BLaER1 (cell line): Measurements from ENCODE around the gene BCL10.

Experiments
- H3K27ac ChIP-seq: shearing (Covaris generic); formaldehyde crosslinking; 2 replicates; pipeline ENCODE4 v1.8.1; 2022
- H3K27me3 ChIP-seq: shearing (Covaris generic); formaldehyde crosslinking; 2 replicates; pipeline ENCODE4 v1.8.1; 2022
- H3K36me3 ChIP-seq: shearing (Covaris generic); formaldehyde crosslinking; 2 replicates; pipeline ENCODE4 v1.8.1; 2022
- H3K4me1 ChIP-seq: shearing (Covaris generic); formaldehyde crosslinking; 2 replicates; pipeline ENCODE4 v1.8.1; 2022
- H3K4me2 ChIP-seq: shearing (Covaris generic); formaldehyde crosslinking; 2 replicates; pipeline ENCODE4 v1.8.1; 2022
- H3K4me3 ChIP-seq: shearing (Covaris generic); formaldehyde crosslinking; 2 replicates; pipeline ENCODE4 v1.8.1; 2022
- H3K9ac ChIP-seq: shearing (Covaris generic); formaldehyde crosslinking; 2 replicates; pipeline ENCODE4 v1.8.1; 2022
- H3K9me3 ChIP-seq: shearing (Covaris generic); formaldehyde crosslinking; 2 replicates; pipeline ENCODE4 v1.8.1; 2022
- H4K20me1 ChIP-seq: shearing (Covaris generic); formaldehyde crosslinking; 2 replicates; pipeline ENCODE4 v1.8.1; 2022
- Cebpa-rat ChIP-seq: shearing (Covaris generic); IDR thresholded peaks from 2 replicates; pipeline ENCODE4 v1.8.1; 2022

The BCL10 gene

GRCh38 chr1:85275701-85276214 is 674 bp downstream of the BCL10 start:
- Histone ChIP-seq H3K36me3 (peaks cover 25% of the 10 kb centered on the region), H3K27ac (peak overlapping the region; percentile 88), H4K20me1 (peaks cover 51% of the 10 kb centered on the region), H3K9me3 (no peaks in the 10 kb centered on the region), H3K4me1 (peaks cover 31% of the 10 kb centered on the region), H3K27me3 (no peaks in the 10 kb centered on the region), H3K4me3 (peak overlapping the region; percentile 87), H3K9ac (peak overlapping the region; percentile 90), H3K4me2 (peak overlapping the region; percentile 95)
- no peak for TF ChIP-seq Cebpa-rat

GRCh38 chr1:85274969-85275453 is 1.4 kb downstream of the BCL10 start:
- peaks cover 31% of the 10 kb centered on the region for H3K4me1 ChIP-seq
- H3K9me3 ChIP-seq: no peaks in the 10 kb centered on the region
- H3K4me3 ChIP-seq: peak overlapping the region; percentile 87
- peaks cover 33% of the 10 kb centered on the region for H3K36me3 ChIP-seq
- peak overlapping the region; percentile 95 for H3K4me2 ChIP-seq
- H3K27me3 ChIP-seq: no peaks in the 10 kb centered on the region
- no peak for TF ChIP-seq Cebpa-rat
- peaks cover 58% of the 10 kb centered on the region for H4K20me1 ChIP-seq
- H3K9ac ChIP-seq: peak overlapping the region; percentile 90; the same call in 1 of the 2 replicates
- H3K27ac ChIP-seq: no peak overlapping the region

GRCh38 chr1:85273397-85273796 is 3.0 kb downstream of the BCL10 start:
- no peak overlapping the region for H3K4me3 ChIP-seq
- peaks cover 31% of the 10 kb centered on the region for H3K4me1 ChIP-seq
- peaks cover 49% of the 10 kb centered on the region for H3K36me3 ChIP-seq
- H3K4me2 ChIP-seq: no peak overlapping the region
- H3K27ac ChIP-seq: no peak overlapping the region
- no peak for TF ChIP-seq Cebpa-rat
- H3K9ac ChIP-seq: no peak overlapping the region
- H3K27me3 ChIP-seq: no peaks in the 10 kb centered on the region
- peaks cover 74% of the 10 kb centered on the region for H4K20me1 ChIP-seq
- H3K9me3 ChIP-seq: no peaks in the 10 kb centered on the region

GRCh38 chr1:85268801-85269585 is 7.4 kb downstream of the BCL10 start:
- peaks cover 71% of the 10 kb centered on the region for H4K20me1 ChIP-seq
- H3K4me3 ChIP-seq: no peak overlapping the region
- no peak overlapping the region for H3K4me2 ChIP-seq
- H3K27ac ChIP-seq: no peak overlapping the region
- peaks cover 77% of the 10 kb centered on the region for H3K36me3 ChIP-seq
- no peak overlapping the region for H3K9ac ChIP-seq
- H3K27me3 ChIP-seq: no peaks in the 10 kb centered on the region
- peaks cover 5% of the 10 kb centered on the region for H3K4me1 ChIP-seq
- TF ChIP-seq Cebpa-rat: no peak
- H3K9me3 ChIP-seq: no peaks in the 10 kb centered on the region

GRCh38 chr1:85267313-85267712 is 9.1 kb downstream of the BCL10 start:
- Histone ChIP-seq H3K4me3 (no peak overlapping the region), H3K9ac (no peak overlapping the region), H3K4me2 (no peak overlapping the region), H3K27ac (no peak overlapping the region), H3K27me3 (no peaks in the 10 kb centered on the region), H4K20me1 (peaks cover 54% of the 10 kb centered on the region), H3K4me1 (no peaks in the 10 kb centered on the region), H3K36me3 (peaks cover 82% of the 10 kb centered on the region), H3K9me3 (no peaks in the 10 kb centered on the region; the same call in 1 of the 2 replicates)
- TF ChIP-seq Cebpa-rat: no peak

GRCh38 chr1:85264150-85264549 is 12.3 kb downstream of the BCL10 start:
- Histone ChIP-seq H3K36me3 (peaks cover 60% of the 10 kb centered on the region), H3K9ac (no peak overlapping the region), H3K4me2 (no peak overlapping the region), H3K9me3 (peaks cover 13% of the 10 kb centered on the region; the same call in 1 of the 2 replicates), H3K4me3 (no peak overlapping the region), H3K27me3 (no peaks in the 10 kb centered on the region), H4K20me1 (peaks cover 25% of the 10 kb centered on the region), H3K4me1 (peaks cover 6% of the 10 kb centered on the region), H3K27ac (no peak overlapping the region)
- no peak for TF ChIP-seq Cebpa-rat

- Histone ChIP-seq H3K4me1 (peaks cover 13% of the 10 kb centered on the region), H3K9ac (no peak overlapping the region), H3K36me3 (peaks cover 50% of the 10 kb centered on the region), H4K20me1 (peaks cover 26% of the 10 kb centered on the region), H3K27ac (no peak overlapping the region), H3K9me3 (peaks cover 13% of the 10 kb centered on the region; the same call in 1 of the 2 replicates), H3K27me3 (no peaks in the 10 kb centered on the region), H3K4me2 (no peak overlapping the region), H3K4me3 (no peak overlapping the region)
- TF ChIP-seq Cebpa-rat: no peak
Measured at GRCh38 chr1:85262985-85263384, 13.4 kb downstream of the BCL10 start.

GRCh38 chr1:85259912-85260274 is 16.5 kb downstream of the BCL10 start:
- H3K4me1 ChIP-seq: peaks cover 29% of the 10 kb centered on the region
- no peak overlapping the region for H3K27ac ChIP-seq
- peaks cover 13% of the 10 kb centered on the region; the same call in 1 of the 2 replicates for H3K9me3 ChIP-seq
- H3K4me2 ChIP-seq: peak overlapping the region; percentile 55
- H3K27me3 ChIP-seq: no peaks in the 10 kb centered on the region
- H4K20me1 ChIP-seq: peaks cover 43% of the 10 kb centered on the region
- peaks cover 63% of the 10 kb centered on the region for H3K36me3 ChIP-seq
- peak overlapping the region; percentile 97; the same call in 1 of the 2 replicates for H3K4me3 ChIP-seq
- no peak overlapping the region; the same call in 1 of the 2 replicates for H3K9ac ChIP-seq
- TF ChIP-seq Cebpa-rat: no peak

- H3K9ac ChIP-seq: peak within 1 kb of the TSS; percentile 92
- peak within 1 kb of the TSS; percentile 80 for H3K27ac ChIP-seq
- peaks cover 48% of the 10 kb centered on the region for H4K20me1 ChIP-seq
- peak within 1 kb of the TSS; percentile 97 for H3K4me3 ChIP-seq
- peaks cover 13% of the 10 kb centered on the region; the same call in 1 of the 2 replicates for H3K9me3 ChIP-seq
- no peaks in the 10 kb centered on the region for H3K27me3 ChIP-seq
- H3K4me2 ChIP-seq: peak within 1 kb of the TSS; percentile 98
- no peak for TF ChIP-seq Cebpa-rat
- peaks cover 60% of the 10 kb centered on the region for H3K36me3 ChIP-seq
- peaks cover 29% of the 10 kb centered on the region for H3K4me1 ChIP-seq
Measured at GRCh38 chr1:85259118-85259911, 17.1 kb downstream of the BCL10 start, which contains the start of gene C1orf52. Gene C1orf52 (minus strand): TSS chr1:85259662. CDS start chr1:85259633, 29 bp downstream.
